ENCODE results near the gene HNF4A.

DNA sequence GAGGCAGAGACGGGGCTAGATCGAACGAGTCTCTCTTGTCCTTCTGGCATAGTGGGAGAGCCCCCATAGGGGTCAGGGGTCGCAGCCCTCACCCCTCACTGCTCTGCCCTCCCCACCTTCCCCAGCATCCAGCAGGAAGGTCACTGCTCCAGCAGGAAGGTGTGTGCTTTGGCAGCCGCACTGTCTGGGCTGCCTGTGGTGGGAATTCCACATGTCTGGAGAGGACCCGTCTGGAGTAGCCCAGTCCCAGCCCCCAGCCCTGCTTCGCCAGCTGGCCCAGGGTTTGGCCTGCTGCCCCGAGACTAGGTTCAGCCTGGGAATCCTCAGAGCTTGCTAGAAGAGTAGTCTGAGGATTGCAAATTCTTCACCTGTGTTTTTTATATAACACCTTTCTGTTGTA, 21.2 kb upstream of the HNF4A start:
- TF ChIP-seq, protein P1, sequence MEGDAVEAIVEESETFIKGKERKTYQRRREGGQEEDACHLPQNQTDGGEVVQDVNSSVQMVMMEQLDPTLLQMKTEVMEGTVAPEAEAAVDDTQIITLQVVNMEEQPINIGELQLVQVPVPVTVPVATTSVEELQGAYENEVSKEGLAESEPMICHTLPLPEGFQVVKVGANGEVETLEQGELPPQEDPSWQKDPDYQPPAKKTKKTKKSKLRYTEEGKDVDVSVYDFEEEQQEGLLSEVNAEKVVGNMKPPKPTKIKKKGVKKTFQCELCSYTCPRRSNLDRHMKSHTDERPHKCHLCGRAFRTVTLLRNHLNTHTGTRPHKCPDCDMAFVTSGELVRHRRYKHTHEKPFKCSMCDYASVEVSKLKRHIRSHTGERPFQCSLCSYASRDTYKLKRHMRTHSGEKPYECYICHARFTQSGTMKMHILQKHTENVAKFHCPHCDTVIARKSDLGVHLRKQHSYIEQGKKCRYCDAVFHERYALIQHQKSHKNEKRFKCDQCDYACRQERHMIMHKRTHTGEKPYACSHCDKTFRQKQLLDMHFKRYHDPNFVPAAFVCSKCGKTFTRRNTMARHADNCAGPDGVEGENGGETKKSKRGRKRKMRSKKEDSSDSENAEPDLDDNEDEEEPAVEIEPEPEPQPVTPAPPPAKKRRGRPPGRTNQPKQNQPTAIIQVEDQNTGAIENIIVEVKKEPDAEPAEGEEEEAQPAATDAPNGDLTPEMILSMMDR (IDR thresholded peaks at IDR 0.05): no peak
- no peak for TF ChIP-seq POLR2A (IDR thresholded peaks at IDR 0.05)
